HCT116 (cell line): Measurements from ENCODE around the gene P2RX3. TPM values are rescaled to one million over a fixed set of nuclear protein-coding genes. Genes with fewer than 3 reads are reported as not detected.

Experiments used
- ATAC-seq: fragments of 200-7000 bp; cut with Tn5 transposase; 2 replicates; pipeline ENCODE4 v1.9.1; 2020; ENCODE audit warnings: mild to moderate bottlenecking, moderate library complexity
- BruUV-seq: library from RNA; stranded (reverse); fragments of 400-500 nt; replicated peaks from 2 replicates; lab custom pipeline; 2021; lab: Mats Ljungman, UMichigan
- CTCF ChIA-PET: fragments of 300-600 bp; sonication (Branson Sonifier 250); formaldehyde crosslinking; loops from one replicate; lab custom pipeline; 2021; ENCODE audit warnings: antibody characterized with exemption; lab: Charles Lee
- POLR2A ChIA-PET: fragments of 300-600, 350-600 bp; sonication (Branson Sonifier 250); formaldehyde crosslinking; loops from one replicate; lab custom pipeline; 2021; ENCODE audit warnings: antibody characterized with exemption; lab: Charles Lee
- RAD21 ChIA-PET, 2 experiments: fragments of 300-600 bp; sonication (Branson Sonifier 250); formaldehyde crosslinking; loops; one replicate each; lab custom pipeline; 2023; ENCODE audit warnings: low total read pairs in 2 of 2; ENCODE audit not compliant: uncharacterized antibody in 2 of 2, unreplicated experiment in 2 of 2, low non-redundant PET in 1 of 2; lab: Charles Lee
- DNase-seq: peaks from one replicate; pipeline ENCODE4 v3.0.0-alpha.2; 2010; ENCODE audit warnings: low read depth, low spot score
- H2AFZ ChIP-seq: fragments of 200-600 bp; shearing (Covaris generic), sonication (generic); 2 replicates; pipeline ENCODE4 v1.6.1; 2017; ENCODE audit warnings: low read depth, mixed run types, mixed read lengths, antibody characterized with exemption, low read length; ENCODE audit not compliant: poor library complexity, severe bottlenecking
- H3K27ac ChIP-seq: 2 replicates; pipeline ENCODE4 v1.5.1; 2012; ENCODE audit warnings: low read depth, low read length
- H3K27me3 ChIP-seq: fragments of 200-600 bp; sonication (generic); 2 replicates; pipeline ENCODE4 v1.6.1; 2016; ENCODE audit warnings: mixed run types, low read length, mixed read lengths; ENCODE audit not compliant: insufficient read depth
- H3K36me3 ChIP-seq, 2 experiments: fragments of 200-500 bp in 1 of 2; fragments of 200-600 bp in 1 of 2; sonication (Bioruptor generic) in 1 of 2; sonication (generic) in 1 of 2; 2 replicates each; pipeline versions ENCODE4 v1.5.1 to v1.6.1; 2014 to 2016; ENCODE audit warnings: low read length in 2 of 2, inconsistent platforms in 1 of 2, mixed read lengths in 1 of 2, mixed run types in 1 of 2; ENCODE audit not compliant: insufficient read depth in 2 of 2, control insufficient read depth in 1 of 2
- H3K4me1 ChIP-seq, 2 experiments: fragments of 200-600 bp in 1 of 2; sonication (generic) in 1 of 2; 2 replicates each; pipeline versions ENCODE4 v1.5.1 to v1.6.1; 2012 to 2017; ENCODE audit warnings: low read length in 2 of 2, inconsistent platforms in 1 of 2, mild to moderate bottlenecking in 1 of 2, mixed read lengths in 1 of 2, mixed run types in 1 of 2, moderate library complexity in 1 of 2; ENCODE audit not compliant: insufficient read depth in 2 of 2, control insufficient read depth in 1 of 2
- H3K4me2 ChIP-seq: fragments of 200-600 bp; sonication (generic); 2 replicates; pipeline ENCODE4 v1.6.1; 2017; ENCODE audit warnings: mixed run types, low read length, mixed read lengths
- H3K4me3 ChIP-seq, 2 experiments: fragments of 200-600 bp in 1 of 2; sonication (generic) in 1 of 2; replicated peaks in 1 of 2; 2 replicates each; pipeline ENCODE4 v1.5.1; 2011 to 2016; ENCODE audit warnings: low read length in 2 of 2, control low read depth in 1 of 2, low read depth in 1 of 2, mild to moderate bottlenecking in 1 of 2, mixed read lengths in 1 of 2, mixed run types in 1 of 2
- H3K79me2 ChIP-seq: fragments of 200-600 bp; sonication (generic); 2 replicates; pipeline ENCODE4 v1.6.1; 2017; ENCODE audit warnings: mild to moderate bottlenecking, mixed run types, low read length, moderate library complexity, mixed read lengths; ENCODE audit not compliant: insufficient read depth
- H3K9ac ChIP-seq: fragments of 200-600 bp; sonication (generic); 2 replicates; pipeline ENCODE4 v1.6.1; 2016; ENCODE audit warnings: low read length, mixed read lengths
- H3K9me2 ChIP-seq: fragments of 200-600 bp; sonication (generic), shearing (Covaris generic); 2 replicates; pipeline ENCODE4 v1.6.1; 2017; ENCODE audit warnings: mixed run types, mild to moderate bottlenecking, moderate library complexity; ENCODE audit not compliant: insufficient read depth
- H3K9me3 ChIP-seq, 2 experiments: fragments of 200-500 bp in 1 of 2; fragments of 200-600 bp in 1 of 2; sonication (Bioruptor generic) in 1 of 2; sonication (generic) in 1 of 2; 2 replicates each; pipeline ENCODE4 v1.6.1; 2014 to 2017; ENCODE audit warnings: low read length in 2 of 2, mixed read lengths in 2 of 2, inconsistent platforms in 1 of 2, low read depth in 1 of 2, mild to moderate bottlenecking in 1 of 2, mixed run types in 1 of 2, moderate library complexity in 1 of 2; ENCODE audit not compliant: control insufficient read depth in 1 of 2, insufficient read depth in 1 of 2
- H4K20me1 ChIP-seq: fragments of 200-600 bp; sonication (generic), shearing (Covaris generic); 2 replicates; pipeline ENCODE4 v1.6.1; 2017; ENCODE audit warnings: mixed run types, mild to moderate bottlenecking, moderate library complexity; ENCODE audit not compliant: insufficient read depth
- FOSL1 ChIP-seq: IDR thresholded peaks from 2 replicates; pipeline ENCODE4 v1.6.1; 2012; ENCODE audit warnings: low read depth
- JUND ChIP-seq: IDR thresholded peaks from 2 replicates; pipeline ENCODE4 v1.6.1; 2012
- MAX ChIP-seq: IDR thresholded peaks from 2 replicates; pipeline ENCODE4 v1.6.1; 2012
- POLR2A ChIP-seq: IDR thresholded peaks from 2 replicates; pipeline ENCODE4 v1.7.0; 2011; ENCODE audit warnings: borderline replicate concordance; ENCODE audit not compliant: insufficient read depth, insufficient read length; ENCODE audit errors: extremely low read depth
- RAD21 ChIP-seq: IDR thresholded peaks from 2 replicates; pipeline ENCODE4 v1.6.1; 2012; ENCODE audit warnings: low read depth, mild to moderate bottlenecking
- SIN3A ChIP-seq: IDR thresholded peaks from 2 replicates; pipeline ENCODE4 v1.6.1; 2012; ENCODE audit warnings: low read depth
- TCF7L2 ChIP-seq: IDR thresholded peaks from 2 replicates; pipeline ENCODE4 v1.7.0; 2011; ENCODE audit warnings: borderline replicate concordance, inconsistent platforms; ENCODE audit not compliant: insufficient read depth, insufficient read length; ENCODE audit errors: extremely low read depth
- YY1 ChIP-seq: IDR thresholded peaks from 2 replicates; pipeline ENCODE4 v1.6.1; 2011; ENCODE audit warnings: low read length, low read depth, moderate library complexity, mild to moderate bottlenecking; ENCODE audit not compliant: insufficient replicate concordance; ENCODE audit errors: extremely low read depth
- ZFX ChIP-seq: fragments of 450-650 bp; IDR thresholded peaks from 2 replicates; pipeline ENCODE4 v1.6.1; 2017
- intact Hi-C: fragments of 100-400 bp; cut with micrococcal nuclease; formaldehyde crosslinking; loops from 2 replicates; pipeline ENCODE4 v1.10.0; 2022
- total RNA-seq: library from RNA; stranded (reverse); gene quantifications from one replicate; pipeline ENCODE4 v1.2.1, GENCODE V29; 2021; ENCODE audit not compliant: unreplicated experiment
- TF ChIP-seq, protein P1 (sequence below): IDR thresholded peaks from 2 replicates; pipeline ENCODE4 v1.6.1; 2012
- TF ChIP-seq, protein P2 (sequence below), 3 experiments: fragments of 200-600 bp in 1 of 3; sonication (generic) in 1 of 3; IDR thresholded peaks in 2 of 3; conservative IDR thresholded peaks in 1 of 3; 2 replicates each; pipeline ENCODE4 v1.5.1; 2012 to 2017; ENCODE audit warnings: low read depth in 2 of 3, low read length in 2 of 3, antibody characterized with exemption in 1 of 3, borderline replicate concordance in 1 of 3, control low read depth in 1 of 3, mild to moderate bottlenecking in 1 of 3, mixed read lengths in 1 of 3, mixed run types in 1 of 3, moderate library complexity in 1 of 3; ENCODE audit not compliant: insufficient read depth in 1 of 3

The P2RX3 gene
- total RNA-seq, 1 experiment from 2014 or later, result not detected

DNA sequence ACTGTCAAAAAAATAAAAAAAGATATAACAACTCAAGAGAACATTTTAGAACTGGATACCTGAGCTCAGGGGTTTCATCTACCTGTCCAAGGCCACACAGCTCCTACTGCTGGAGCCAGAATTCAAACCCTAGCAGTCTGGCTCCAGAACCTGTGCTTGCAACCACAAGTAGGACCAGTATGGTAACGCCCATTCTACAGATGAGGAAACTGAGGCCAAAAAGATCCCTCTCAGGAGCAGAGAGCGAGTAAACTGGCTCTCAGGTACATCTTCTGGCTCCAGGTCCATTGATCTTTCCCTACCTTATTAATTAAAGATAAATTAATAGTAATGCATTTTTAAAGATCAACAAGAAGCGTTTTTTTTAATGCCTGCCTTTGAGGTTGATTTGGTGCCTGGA is 19.2 kb downstream of the P2RX3 start:
- no peak overlapping the region for H3K4me2 ChIP-seq
- H3K9me3 ChIP-seq, result no peaks in the 10 kb centered on the region
- no TSS peak for BruUV-seq
- H3K36me3 ChIP-seq, result no peaks in the 10 kb centered on the region
- H3K4me3 ChIP-seq, result no peak overlapping the region
- no peaks in the 10 kb centered on the region for H3K79me2 ChIP-seq
- TF ChIP-seq TCF7L2 (no peak), YY1 (no peak), FOSL1 (no peak), MAX (no peak), RAD21 (no peak), SIN3A (no peak), JUND (no peak), ZFX (no peak), POLR2A (no peak)
- TF ChIP-seq, protein P1, sequence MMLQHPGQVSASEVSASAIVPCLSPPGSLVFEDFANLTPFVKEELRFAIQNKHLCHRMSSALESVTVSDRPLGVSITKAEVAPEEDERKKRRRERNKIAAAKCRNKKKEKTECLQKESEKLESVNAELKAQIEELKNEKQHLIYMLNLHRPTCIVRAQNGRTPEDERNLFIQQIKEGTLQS, result no peak
- TF ChIP-seq, protein P2, sequence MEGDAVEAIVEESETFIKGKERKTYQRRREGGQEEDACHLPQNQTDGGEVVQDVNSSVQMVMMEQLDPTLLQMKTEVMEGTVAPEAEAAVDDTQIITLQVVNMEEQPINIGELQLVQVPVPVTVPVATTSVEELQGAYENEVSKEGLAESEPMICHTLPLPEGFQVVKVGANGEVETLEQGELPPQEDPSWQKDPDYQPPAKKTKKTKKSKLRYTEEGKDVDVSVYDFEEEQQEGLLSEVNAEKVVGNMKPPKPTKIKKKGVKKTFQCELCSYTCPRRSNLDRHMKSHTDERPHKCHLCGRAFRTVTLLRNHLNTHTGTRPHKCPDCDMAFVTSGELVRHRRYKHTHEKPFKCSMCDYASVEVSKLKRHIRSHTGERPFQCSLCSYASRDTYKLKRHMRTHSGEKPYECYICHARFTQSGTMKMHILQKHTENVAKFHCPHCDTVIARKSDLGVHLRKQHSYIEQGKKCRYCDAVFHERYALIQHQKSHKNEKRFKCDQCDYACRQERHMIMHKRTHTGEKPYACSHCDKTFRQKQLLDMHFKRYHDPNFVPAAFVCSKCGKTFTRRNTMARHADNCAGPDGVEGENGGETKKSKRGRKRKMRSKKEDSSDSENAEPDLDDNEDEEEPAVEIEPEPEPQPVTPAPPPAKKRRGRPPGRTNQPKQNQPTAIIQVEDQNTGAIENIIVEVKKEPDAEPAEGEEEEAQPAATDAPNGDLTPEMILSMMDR (IDR thresholded peaks at IDR 0.05 in 2 of 3, conservative IDR thresholded peaks at IDR 0.05 in 1 of 3; ENCODE audit: borderline replicate concordance in 1 of 3, insufficient read depth in 1 of 3, low read depth in 2 of 3, low read length in 2 of 3), result no peak
- H3K27me3 ChIP-seq, result no peaks in the 10 kb centered on the region
- H3K4me1 ChIP-seq, result no peaks in the 10 kb centered on the region
- no peak overlapping the region for H2AFZ ChIP-seq
- ChIA-PET RAD21 (no interaction called here), POLR2A (no interaction called here), CTCF (no interaction called here)
- no peak for ATAC-seq
- no peak for DNase-seq
- no peak overlapping the region for H3K27ac ChIP-seq
- intact Hi-C loops, result no loop called here
- no peaks in the 10 kb centered on the region for H3K9me2 ChIP-seq
- H4K20me1 ChIP-seq, result no peaks in the 10 kb centered on the region
- no peak overlapping the region for H3K9ac ChIP-seq
